ENCODE measurements around the gene SLC25A47.
"Not testable (repeated sequence)": the region's sequence is repeated elsewhere in the genome, so short reads cannot be mapped to it uniquely, and the experiment has no call there.

The SLC25A47 gene

GRCh38 chr14:100306998-100307765, 16.0 kb upstream of the SLC25A47 start:
- TF ChIP-seq ZNF274 (IDR thresholded peaks at IDR 0.05; ENCODE audit: low read depth, low read length) (no peak), YY1 (IDR thresholded peaks at IDR 0.05; ENCODE audit: insufficient read depth, insufficient read length) (no peak), SUZ12 (IDR thresholded peaks at IDR 0.05; ENCODE audit: extremely low read depth, insufficient read depth, insufficient read length) (no peak)
- Histone ChIP-seq H3K9me3 (ENCODE audit: insufficient read depth, low read length) (no peaks in the 10 kb centered on the region), H3K27me3 (ENCODE audit: insufficient read depth, insufficient read length) (no peaks in the 10 kb centered on the region), H3K4me1 (ENCODE audit: insufficient read depth, insufficient read length) (peaks cover 21% of the 10 kb centered on the region), H3K4me3 (ENCODE audit: insufficient read length, low read depth) (peak overlapping the region; percentile 75), H3K36me3 (ENCODE audit: insufficient read depth, insufficient read length, low read length) (peaks cover 7% of the 10 kb centered on the region), H3K9ac (ENCODE audit: insufficient read length, low read depth) (peak overlapping the region; percentile 90)
- DNase-seq (ENCODE audit: low read depth, low spot score) = no peak

- H3K4me1 ChIP-seq (ENCODE audit: insufficient read depth, insufficient read length) = peaks cover 21% of the 10 kb centered on the region
- no peaks in the 10 kb centered on the region for H3K9me3 ChIP-seq (ENCODE audit: insufficient read depth, low read length)
- peak overlapping the region; percentile 90 for H3K9ac ChIP-seq (ENCODE audit: insufficient read length, low read depth)
- peak overlapping the region; percentile 75 for H3K4me3 ChIP-seq (ENCODE audit: insufficient read length, low read depth)
- no peak for DNase-seq (ENCODE audit: low read depth, low spot score)
- H3K27me3 ChIP-seq (ENCODE audit: insufficient read depth, insufficient read length) = no peaks in the 10 kb centered on the region
- peaks cover 7% of the 10 kb centered on the region for H3K36me3 ChIP-seq (ENCODE audit: insufficient read depth, insufficient read length, low read length)
- TF ChIP-seq YY1 (IDR thresholded peaks at IDR 0.05; ENCODE audit: insufficient read depth, insufficient read length) = no peak
- no peak for TF ChIP-seq SUZ12 (IDR thresholded peaks at IDR 0.05; ENCODE audit: extremely low read depth, insufficient read depth, insufficient read length)
- TF ChIP-seq ZNF274 (IDR thresholded peaks at IDR 0.05; ENCODE audit: low read depth, low read length) = no peak
These were observed 15.2 kb upstream of the SLC25A47 start for GRCh38 chr14:100307766-100308426.

GRCh38 chr14:100308427-100308792, 14.7 kb upstream of the SLC25A47 start:
- not testable (repeated sequence) for H3K9me3 ChIP-seq (ENCODE audit: insufficient read depth, low read length); H3K27me3 ChIP-seq (ENCODE audit: insufficient read depth, insufficient read length); H3K36me3 ChIP-seq (ENCODE audit: insufficient read depth, insufficient read length, low read length); H3K4me3 ChIP-seq (ENCODE audit: insufficient read length, low read depth); DNase-seq (ENCODE audit: low read depth, low spot score); H3K9ac ChIP-seq (ENCODE audit: insufficient read length, low read depth)
- H3K4me1 ChIP-seq (ENCODE audit: insufficient read depth, insufficient read length) = peaks cover 18% of the 10 kb centered on the region

GRCh38 chr14:100309028-100309737, 14.0 kb upstream of the SLC25A47 start:
- no peak for TF ChIP-seq YY1 (IDR thresholded peaks at IDR 0.05; ENCODE audit: insufficient read depth, insufficient read length)
- TF ChIP-seq SUZ12 (IDR thresholded peaks at IDR 0.05; ENCODE audit: extremely low read depth, insufficient read depth, insufficient read length) = no peak
- no peak for TF ChIP-seq ZNF274 (IDR thresholded peaks at IDR 0.05; ENCODE audit: low read depth, low read length)
- peak overlapping the region; percentile 23 for H3K9ac ChIP-seq (ENCODE audit: insufficient read length, low read depth)
- H3K4me1 ChIP-seq (ENCODE audit: insufficient read depth, insufficient read length) = peaks cover 16% of the 10 kb centered on the region

GRCh38 chr14:100312110-100312876, 10.8 kb upstream of the SLC25A47 start:
- H3K9me3 ChIP-seq (ENCODE audit: insufficient read depth, low read length); H3K4me3 ChIP-seq (ENCODE audit: insufficient read length, low read depth); H3K27me3 ChIP-seq (ENCODE audit: insufficient read depth, insufficient read length); DNase-seq (ENCODE audit: low read depth, low spot score); H3K36me3 ChIP-seq (ENCODE audit: insufficient read depth, insufficient read length, low read length): not testable (repeated sequence)
- peak overlapping the region; percentile 10 for H3K9ac ChIP-seq (ENCODE audit: insufficient read length, low read depth)
- H3K4me1 ChIP-seq (ENCODE audit: insufficient read depth, insufficient read length) = peaks cover 12% of the 10 kb centered on the region

More at GRCh38 chr14:100309028-100309737, 14.0 kb upstream of the SLC25A47 start:
- Histone ChIP-seq H3K4me3 (ENCODE audit: insufficient read length, low read depth) (no peak overlapping the region), H3K27me3 (ENCODE audit: insufficient read depth, insufficient read length) (no peaks in the 10 kb centered on the region), H3K9me3 (ENCODE audit: insufficient read depth, low read length) (no peaks in the 10 kb centered on the region), H3K36me3 (ENCODE audit: insufficient read depth, insufficient read length, low read length) (peaks cover 2% of the 10 kb centered on the region)
- DNase-seq (ENCODE audit: low read depth, low spot score) = no peak

GRCh38 chr14:100312877-100313400, 10.2 kb upstream of the SLC25A47 start:
- no peak for TF ChIP-seq YY1 (IDR thresholded peaks at IDR 0.05; ENCODE audit: insufficient read depth, insufficient read length)
- TF ChIP-seq ZNF274 (IDR thresholded peaks at IDR 0.05; ENCODE audit: low read depth, low read length) = no peak
- TF ChIP-seq SUZ12 (IDR thresholded peaks at IDR 0.05; ENCODE audit: extremely low read depth, insufficient read depth, insufficient read length) = no peak
- no peak overlapping the region for H3K4me3 ChIP-seq (ENCODE audit: insufficient read length, low read depth)
- DNase-seq (ENCODE audit: low read depth, low spot score) = no peak

More at GRCh38 chr14:100312877-100313400, 10.2 kb upstream of the SLC25A47 start:
- no peaks in the 10 kb centered on the region for H3K36me3 ChIP-seq (ENCODE audit: insufficient read depth, insufficient read length, low read length)
- no peaks in the 10 kb centered on the region for H3K27me3 ChIP-seq (ENCODE audit: insufficient read depth, insufficient read length)
- peak overlapping the region; percentile 5 for H3K9ac ChIP-seq (ENCODE audit: insufficient read length, low read depth)
- peaks cover 10% of the 10 kb centered on the region for H3K4me1 ChIP-seq (ENCODE audit: insufficient read depth, insufficient read length)
- H3K9me3 ChIP-seq (ENCODE audit: insufficient read depth, low read length) = no peaks in the 10 kb centered on the region

Data from NT2/D1 (cell line).